IMR-90 (cell line): ENCODE results near the gene GRIA3. TPM values are rescaled to one million over a fixed set of nuclear protein-coding genes. Genes with fewer than 3 reads are reported as not detected.

ENCODE experiments used
- ATAC-seq: fragments of 200-7000 bp; cut with Tn5 transposase; 2 replicates; pipeline ENCODE4 v1.9.1; 2020; ENCODE audit warnings: low read depth, mild to moderate bottlenecking, moderate library complexity
- BruUV-seq: library from RNA; stranded (reverse); fragments of 400-500 nt; replicated peaks from 2 replicates; lab custom pipeline; 2021; lab: Mats Ljungman, UMichigan
- CTCF ChIA-PET: fragments of 300-600 bp; formaldehyde crosslinking; extraction: SDS; loops from one replicate; lab custom pipeline; 2021; ENCODE audit warnings: antibody characterized with exemption; lab: Yijun Ruan, JAX
- POLR2A ChIA-PET: fragments of 300-600 bp; sonication (Branson Sonifier 250); formaldehyde crosslinking; loops from one replicate; lab custom pipeline; 2022; ENCODE audit warnings: antibody characterized with exemption; ENCODE audit not compliant: unreplicated experiment; lab: Charles Lee
- DNase-seq: peaks from one replicate; pipeline ENCODE4 v3.0.0; 2013
- H2AFZ ChIP-seq: replicated peaks from 2 replicates; pipeline ENCODE3; 2013; ENCODE audit warnings: low read length, mild to moderate bottlenecking; ENCODE audit not compliant: poor library complexity
- H2AK5ac ChIP-seq: 2 replicates; pipeline ENCODE4 v1.6.1; 2013; ENCODE audit warnings: low read depth, low read length, inconsistent platforms
- H2AK9ac ChIP-seq: replicated peaks from 2 replicates; pipeline ENCODE3; 2013; ENCODE audit warnings: mild to moderate bottlenecking, low read depth, low read length, moderate library complexity; ENCODE audit not compliant: poor library complexity
- H2BK120ac ChIP-seq: 2 replicates; pipeline ENCODE4 v1.6.1; 2013; ENCODE audit warnings: low read depth, low read length, inconsistent platforms
- H2BK15ac ChIP-seq: 3 replicates; pipeline ENCODE4 v1.6.1; 2013; ENCODE audit warnings: low read depth, low read length, inconsistent platforms
- H2BK20ac ChIP-seq: 2 replicates; pipeline ENCODE4 v1.6.1; 2013; ENCODE audit warnings: low read depth, mild to moderate bottlenecking, inconsistent platforms, low read length, moderate library complexity
- H2BK5ac ChIP-seq: 2 replicates; pipeline ENCODE4 v1.6.1; 2013; ENCODE audit warnings: mild to moderate bottlenecking, low read depth, low read length, inconsistent platforms; ENCODE audit not compliant: poor library complexity, severe bottlenecking
- H3K14ac ChIP-seq: replicated peaks from 2 replicates; pipeline ENCODE4 v1.6.1; 2013; ENCODE audit warnings: low read depth, low read length, inconsistent platforms
- H3K18ac ChIP-seq: 2 replicates; pipeline ENCODE4 v1.6.1; 2013; ENCODE audit warnings: low read depth, low read length, control low read depth
- H3K23ac ChIP-seq: 2 replicates; pipeline ENCODE4 v1.6.1; 2013; ENCODE audit warnings: low read depth, low read length, inconsistent platforms
- H3K27ac ChIP-seq: 2 replicates; pipeline ENCODE4 v1.5.1; 2013; ENCODE audit warnings: mild to moderate bottlenecking, control low read depth, low read length; ENCODE audit not compliant: insufficient read depth
- H3K27me3 ChIP-seq: 2 replicates; pipeline ENCODE4 v1.6.1; 2013; ENCODE audit warnings: low read length; ENCODE audit not compliant: control insufficient read depth, insufficient read depth
- H3K36me3 ChIP-seq: 2 replicates; pipeline ENCODE4 v1.6.1; 2013; ENCODE audit warnings: low read length, mixed read lengths; ENCODE audit not compliant: control insufficient read depth, insufficient read depth
- H3K4ac ChIP-seq: 2 replicates; pipeline ENCODE4 v1.6.1; 2013; ENCODE audit warnings: low read depth, low read length, inconsistent platforms
- H3K4me1 ChIP-seq: 2 replicates; pipeline ENCODE4 v1.6.1; 2013; ENCODE audit warnings: low read length, mixed read lengths; ENCODE audit not compliant: control insufficient read depth, insufficient read depth
- H3K4me2 ChIP-seq: 2 replicates; pipeline ENCODE4 v1.6.1; 2013; ENCODE audit warnings: low read depth, mild to moderate bottlenecking, control low read depth, low read length, moderate library complexity
- H3K4me3 ChIP-seq: 2 replicates; pipeline ENCODE4 v1.5.1; 2013; ENCODE audit warnings: low read depth, mild to moderate bottlenecking, control low read depth, low read length, moderate library complexity; ENCODE audit not compliant: insufficient read depth
- H3K56ac ChIP-seq: 2 replicates; pipeline ENCODE4 v1.6.1; 2013; ENCODE audit warnings: low read length, inconsistent platforms; ENCODE audit not compliant: insufficient read depth; ENCODE audit errors: extremely low read depth
- H3K79me1 ChIP-seq, 2 experiments: 2 replicates each; pipeline ENCODE4 v1.6.1; 2013; ENCODE audit warnings: low read length in 2 of 2, inconsistent platforms in 1 of 2, low read depth in 1 of 2
- H3K9ac ChIP-seq: 2 replicates; pipeline ENCODE4 v1.6.1; 2013; ENCODE audit warnings: low read depth, low read length, control low read depth
- H3K9me1 ChIP-seq: 2 replicates; pipeline ENCODE4 v1.6.1; 2013; ENCODE audit warnings: low read length, inconsistent platforms; ENCODE audit not compliant: insufficient read depth
- H3K9me3 ChIP-seq: 2 replicates; pipeline ENCODE4 v1.6.1; 2013; ENCODE audit warnings: low read length; ENCODE audit not compliant: control insufficient read depth, insufficient read depth
- H4K20me1 ChIP-seq: 2 replicates; pipeline ENCODE4 v1.6.1; 2013; ENCODE audit warnings: low read length, inconsistent platforms; ENCODE audit not compliant: insufficient read depth
- H4K5ac ChIP-seq: 2 replicates; pipeline ENCODE4 v1.6.1; 2013; ENCODE audit warnings: mild to moderate bottlenecking, low read depth, low read length, control low read depth
- H4K8ac ChIP-seq, 2 experiments: 2 replicates each; pipeline ENCODE4 v1.6.1; 2013; ENCODE audit warnings: low read depth in 2 of 2, low read length in 2 of 2, control low read depth in 1 of 2, inconsistent platforms in 1 of 2
- H4K91ac ChIP-seq: 2 replicates; pipeline ENCODE4 v1.6.1; 2013; ENCODE audit warnings: low read depth, low read length, inconsistent platforms; ENCODE audit not compliant: insufficient read depth
- BHLHE40 ChIP-seq: fragments of 150-350 bp; IDR thresholded peaks from 2 replicates; pipeline ENCODE4 v1.6.1; 2016; ENCODE audit warnings: mild to moderate bottlenecking, low read depth, low read length
- CEBPB ChIP-seq: IDR thresholded peaks from 2 replicates; pipeline ENCODE4 v1.6.1; 2012; ENCODE audit warnings: low read depth, low read length, improper control_type of control experiment
- CHD1 ChIP-seq: IDR thresholded peaks from 2 replicates; pipeline ENCODE4 v1.6.1; 2012; ENCODE audit warnings: low read depth, low read length, improper control_type of control experiment
- FOS ChIP-seq: fragments of 150-350 bp; IDR thresholded peaks from 2 replicates; pipeline ENCODE4 v1.6.1; 2016; ENCODE audit warnings: low read depth, low read length
- MAFK ChIP-seq: IDR thresholded peaks from 2 replicates; pipeline ENCODE4 v1.6.1; 2012; ENCODE audit warnings: low read depth, low read length, improper control_type of control experiment
- NFE2L2 ChIP-seq: fragments of 150-350 bp; IDR thresholded peaks from 2 replicates; pipeline ENCODE4 v1.6.1; 2016; ENCODE audit warnings: low read depth, mild to moderate bottlenecking, low read length
- POLR2A ChIP-seq: IDR thresholded peaks from 2 replicates; pipeline ENCODE4 v1.6.1; 2012; ENCODE audit warnings: mild to moderate bottlenecking, low read depth, low read length
- RAD21 ChIP-seq: IDR thresholded peaks from 2 replicates; pipeline ENCODE4 v1.6.1; 2012; ENCODE audit warnings: low read length, improper control_type of control experiment
- RCOR1 ChIP-seq: IDR thresholded peaks from 2 replicates; pipeline ENCODE4 v1.6.1; 2012; ENCODE audit warnings: mild to moderate bottlenecking, low read length, improper control_type of control experiment; ENCODE audit not compliant: insufficient replicate concordance
- RFX5 ChIP-seq: IDR thresholded peaks from 2 replicates; pipeline ENCODE4 v1.8.0; 2012; ENCODE audit warnings: low read depth, mild to moderate bottlenecking, low read length, moderate library complexity
- WGBS, 2 experiments: methylation state at CpG; one replicate each; pipeline versions ENCODE4 v1.1.5 to v1.1.7; 2013; ENCODE audit warnings: missing lambda C conversion rate in 2 of 2; ENCODE audit not compliant: insufficient read length in 1 of 2; ENCODE audit errors: extremely low coverage in 2 of 2; 5-methylcytosine and 5-hydroxymethylcytosine counted together
- dilution Hi-C: fragments of 300-500 bp; cut with HindIII; formaldehyde crosslinking; loops from one replicate; pipeline ENCODE4 v1.14.3; 2018; ENCODE audit warnings: low sequenced_read_pairs; ENCODE audit not compliant: unreplicated experiment
- in situ Hi-C: fragments of 300-500 bp; cut with MboI; formaldehyde crosslinking; loops from 3 replicates; pipeline ENCODE4 v1.14.3; 2019; ENCODE audit warnings: low sequenced_read_pairs, inconsistent platforms, mixed read lengths
- intact Hi-C: fragments of 100-400 bp; cut with micrococcal nuclease; formaldehyde crosslinking; loops from 2 replicates; pipeline ENCODE4 v1.10.0; 2022
- polyA plus RNA-seq, 3 experiments: library from polyadenylated mRNA; depleted of rRNA; stranded (reverse); fragments of >200 nt; gene quantifications; 2 replicates each; pipeline ENCODE4 v1.2.3, GENCODE V29; 2012; ENCODE audit warnings: low replicate concordance in 1 of 3
- total RNA-seq: library from RNA; depleted of rRNA; stranded (reverse); fragments of >200 nt; gene quantifications from 2 replicates; pipeline ENCODE4 v1.2.3, GENCODE V29; 2012
- TF ChIP-seq, protein P1 (sequence below): fragments of 150-350 bp; IDR thresholded peaks from 2 replicates; pipeline ENCODE4 v1.6.1; 2016; ENCODE audit warnings: low read depth, mild to moderate bottlenecking, low read length, moderate library complexity, borderline replicate concordance
- TF ChIP-seq, protein P2 (sequence below): conservative IDR thresholded peaks from 2 replicates; pipeline ENCODE4 v1.5.1; 2012; ENCODE audit warnings: mild to moderate bottlenecking, low read depth, low read length, improper control_type of control experiment
- TF ChIP-seq, protein P3 (sequence below): fragments of 150-350 bp; IDR thresholded peaks from 2 replicates; pipeline ENCODE4 v1.6.1; 2017; ENCODE audit warnings: mild to moderate bottlenecking, antibody characterized with exemption, low read length, low read depth

GRIA3 gene
- total and polyA plus RNA-seq, 2 of the 4 experiments (the other 2 are of a cell fraction) = not detected

DNA sequence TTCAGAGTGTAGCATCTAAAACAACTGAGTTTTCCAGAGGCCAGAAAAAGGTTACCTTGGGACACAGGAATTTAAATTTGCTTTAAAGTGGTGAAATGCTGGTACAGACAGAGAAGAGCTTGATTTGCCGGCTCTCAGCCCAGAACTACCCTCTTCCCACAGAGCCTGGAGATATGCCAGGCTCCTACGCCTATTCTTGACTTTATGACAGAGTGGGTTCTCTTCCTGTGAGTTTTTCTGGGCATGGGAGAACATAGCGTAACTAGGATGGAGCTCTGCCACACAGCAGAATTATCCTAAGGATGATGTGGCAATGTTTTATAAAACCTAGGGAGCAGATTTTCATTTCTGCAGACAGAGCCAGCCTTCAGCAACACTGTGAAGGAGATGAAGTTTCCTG, 241.8 kb downstream of the GRIA3 start:
- Histone ChIP-seq H3K18ac (no peak overlapping the region), H3K36me3 (no peaks in the 10 kb centered on the region), H4K20me1 (no peaks in the 10 kb centered on the region), H3K27ac (no peak overlapping the region), H3K4me2 (no peak overlapping the region), H3K9ac (no peak overlapping the region), H3K56ac (no peak overlapping the region), H3K27me3 (no peaks in the 10 kb centered on the region), H2AK5ac (no peak overlapping the region), H2AK9ac (no peak overlapping the region), H2BK120ac (no peak overlapping the region), H4K91ac (no peak overlapping the region), H3K4ac (no peak overlapping the region), H2BK20ac (no peak overlapping the region), H3K9me3 (no peaks in the 10 kb centered on the region), H3K23ac (no peak overlapping the region), H3K9me1 (no peaks in the 10 kb centered on the region), H3K4me1 (no peaks in the 10 kb centered on the region), H4K8ac (no peak overlapping the region), H4K5ac (no peak overlapping the region), H3K4me3 (no peak overlapping the region), H2AFZ (no peak overlapping the region), H2BK5ac (no peak overlapping the region), H2BK15ac (no peak overlapping the region), H3K14ac (no peak overlapping the region), H3K79me1 (no peaks in the 10 kb centered on the region)
- intact Hi-C loops = no loop called here
- ATAC-seq = no peak
- WGBS, 2 experiments = no CpG with 5 or more reads among the region's 3 CpGs
- dilution Hi-C loops = no loop called here
- ChIA-PET CTCF (no interaction called here), POLR2A (no interaction called here)
- no peak for DNase-seq
- in situ Hi-C loops = no loop called here
- TF ChIP-seq FOS (no peak), RFX5 (no peak), NFE2L2 (no peak), CHD1 (no peak), POLR2A (no peak), MAFK (no peak), RCOR1 (no peak), CEBPB (no peak), RAD21 (no peak), BHLHE40 (no peak)
- TF ChIP-seq, protein P1, sequence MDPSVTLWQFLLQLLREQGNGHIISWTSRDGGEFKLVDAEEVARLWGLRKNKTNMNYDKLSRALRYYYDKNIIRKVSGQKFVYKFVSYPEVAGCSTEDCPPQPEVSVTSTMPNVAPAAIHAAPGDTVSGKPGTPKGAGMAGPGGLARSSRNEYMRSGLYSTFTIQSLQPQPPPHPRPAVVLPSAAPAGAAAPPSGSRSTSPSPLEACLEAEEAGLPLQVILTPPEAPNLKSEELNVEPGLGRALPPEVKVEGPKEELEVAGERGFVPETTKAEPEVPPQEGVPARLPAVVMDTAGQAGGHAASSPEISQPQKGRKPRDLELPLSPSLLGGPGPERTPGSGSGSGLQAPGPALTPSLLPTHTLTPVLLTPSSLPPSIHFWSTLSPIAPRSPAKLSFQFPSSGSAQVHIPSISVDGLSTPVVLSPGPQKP = no peak
- TF ChIP-seq, protein P2, sequence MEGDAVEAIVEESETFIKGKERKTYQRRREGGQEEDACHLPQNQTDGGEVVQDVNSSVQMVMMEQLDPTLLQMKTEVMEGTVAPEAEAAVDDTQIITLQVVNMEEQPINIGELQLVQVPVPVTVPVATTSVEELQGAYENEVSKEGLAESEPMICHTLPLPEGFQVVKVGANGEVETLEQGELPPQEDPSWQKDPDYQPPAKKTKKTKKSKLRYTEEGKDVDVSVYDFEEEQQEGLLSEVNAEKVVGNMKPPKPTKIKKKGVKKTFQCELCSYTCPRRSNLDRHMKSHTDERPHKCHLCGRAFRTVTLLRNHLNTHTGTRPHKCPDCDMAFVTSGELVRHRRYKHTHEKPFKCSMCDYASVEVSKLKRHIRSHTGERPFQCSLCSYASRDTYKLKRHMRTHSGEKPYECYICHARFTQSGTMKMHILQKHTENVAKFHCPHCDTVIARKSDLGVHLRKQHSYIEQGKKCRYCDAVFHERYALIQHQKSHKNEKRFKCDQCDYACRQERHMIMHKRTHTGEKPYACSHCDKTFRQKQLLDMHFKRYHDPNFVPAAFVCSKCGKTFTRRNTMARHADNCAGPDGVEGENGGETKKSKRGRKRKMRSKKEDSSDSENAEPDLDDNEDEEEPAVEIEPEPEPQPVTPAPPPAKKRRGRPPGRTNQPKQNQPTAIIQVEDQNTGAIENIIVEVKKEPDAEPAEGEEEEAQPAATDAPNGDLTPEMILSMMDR = no peak
- TF ChIP-seq, protein P3, sequence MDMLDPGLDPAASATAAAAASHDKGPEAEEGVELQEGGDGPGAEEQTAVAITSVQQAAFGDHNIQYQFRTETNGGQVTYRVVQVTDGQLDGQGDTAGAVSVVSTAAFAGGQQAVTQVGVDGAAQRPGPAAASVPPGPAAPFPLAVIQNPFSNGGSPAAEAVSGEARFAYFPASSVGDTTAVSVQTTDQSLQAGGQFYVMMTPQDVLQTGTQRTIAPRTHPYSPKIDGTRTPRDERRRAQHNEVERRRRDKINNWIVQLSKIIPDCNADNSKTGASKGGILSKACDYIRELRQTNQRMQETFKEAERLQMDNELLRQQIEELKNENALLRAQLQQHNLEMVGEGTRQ = no peak
- no TSS peak for BruUV-seq
